B cell (primary cell): ENCODE measurements around the gene CEP120. TPM values are rescaled to one million over a fixed set of nuclear protein-coding genes. Genes with fewer than 3 reads are reported as not detected.

Experiments used
- ATAC-seq: fragments of 200-7000 bp; cut with Tn5 transposase; one replicate; pipeline ENCODE4 v1.10.0; 2021; ENCODE audit warnings: low read depth, mild to moderate bottlenecking, moderate number of reproducible peaks, moderate library complexity
- CTCF ChIA-PET: fragments of 350-600 bp; sonication (Branson Sonifier 250); formaldehyde crosslinking; loops from one replicate; lab custom pipeline; 2021; ENCODE audit warnings: antibody characterized with exemption, inconsistent platforms; lab: Charles Lee
- POLR2A ChIA-PET: fragments of 350-600 bp; sonication (Branson Sonifier 250); formaldehyde crosslinking; loops from one replicate; lab custom pipeline; 2021; ENCODE audit warnings: antibody characterized with exemption; lab: Charles Lee
- DNase-seq: peaks from one replicate; pipeline ENCODE4 v3.0.0; 2013
- H2AFZ ChIP-seq: 2 replicates; pipeline ENCODE4 v1.6.1; 2012; ENCODE audit warnings: mild to moderate bottlenecking, low read depth, low read length; ENCODE audit not compliant: insufficient read depth, poor library complexity, severe bottlenecking
- H3K27ac ChIP-seq, 2 donors: 1 replicate in 1 of 2; 2 replicates in 1 of 2; pipeline ENCODE4 v1.5.1; 2012 to 2013; ENCODE audit warnings: low read length in 2 of 2, mild to moderate bottlenecking in 2 of 2, moderate library complexity in 1 of 2
- H3K27me3 ChIP-seq, 4 experiments: fragments of 200-600 bp in 1 of 4; sonication (generic) in 1 of 4; replicated peaks in 1 of 4; 1 replicate in 2 of 4; 2 replicates in 2 of 4; pipeline versions ENCODE4 v1.6.1 to v1.7.0; 2013 to 2016; ENCODE audit warnings: low read length in 3 of 4, mild to moderate bottlenecking in 2 of 4, mixed read lengths in 1 of 4, moderate library complexity in 1 of 4; ENCODE audit not compliant: insufficient read depth in 4 of 4, control insufficient read depth in 3 of 4; ENCODE audit errors: control extremely low read depth in 1 of 4
- H3K36me3 ChIP-seq, 2 experiments: replicated peaks in 1 of 2; 1 replicate in 1 of 2; 2 replicates in 1 of 2; pipeline versions ENCODE4 v1.6.1 to v1.7.1; 2013; ENCODE audit warnings: low read length in 1 of 2; ENCODE audit not compliant: insufficient read depth in 2 of 2, control insufficient read depth in 1 of 2; ENCODE audit errors: control extremely low read depth in 1 of 2, extremely low read depth in 1 of 2
- H3K4me1 ChIP-seq, 2 donors: fragments of 200-600 bp in 1 of 2; sonication (generic) in 1 of 2; 1 replicate in 1 of 2; 2 replicates in 1 of 2; pipeline versions ENCODE4 v1.5.1 to v1.6.1; 2013 to 2017; ENCODE audit warnings: low read length in 2 of 2; ENCODE audit not compliant: control insufficient read depth in 2 of 2, insufficient read depth in 2 of 2
- H3K4me2 ChIP-seq: replicated peaks from 2 replicates; pipeline ENCODE3; 2012; ENCODE audit warnings: mild to moderate bottlenecking, low read depth, low read length; ENCODE audit not compliant: poor library complexity, severe bottlenecking
- H3K4me3 ChIP-seq, 5 experiments: fragments of 200-600 bp in 1 of 5; sonication (generic) in 1 of 5; 1 replicate in 3 of 5; 2 replicates in 2 of 5; pipeline versions ENCODE4 v1.5.1 to v1.7.0; 2011 to 2016; ENCODE audit warnings: low read length in 4 of 5, mild to moderate bottlenecking in 4 of 5, low read depth in 2 of 5, control low read depth in 1 of 5, moderate library complexity in 1 of 5; ENCODE audit not compliant: insufficient read depth in 1 of 5; ENCODE audit errors: control extremely low read depth in 1 of 5, extremely low read depth in 1 of 5
- H3K79me2 ChIP-seq: fragments of 200-600 bp; sonication (generic); one replicate; pipeline ENCODE4 v1.6.0; 2016; ENCODE audit warnings: low read length; ENCODE audit not compliant: control insufficient read depth, insufficient read depth
- H3K9ac ChIP-seq: fragments of 200-600 bp; sonication (generic); 2 replicates; pipeline ENCODE4 v1.6.1; 2017; ENCODE audit warnings: mild to moderate bottlenecking, low read length, moderate library complexity
- H3K9me3 ChIP-seq, 3 donors: one replicate each; pipeline versions ENCODE4 v1.6.1 to v1.7.1; 2013; ENCODE audit warnings: low read length in 2 of 3; ENCODE audit not compliant: control insufficient read depth in 2 of 3, insufficient read depth in 1 of 3; ENCODE audit errors: control extremely low read depth in 1 of 3
- H4K20me1 ChIP-seq: 2 replicates; pipeline ENCODE4 v1.6.0; 2012; ENCODE audit warnings: mild to moderate bottlenecking, low read length; ENCODE audit not compliant: insufficient read depth, control insufficient read depth, poor library complexity, severe bottlenecking
- H3K27ac Mint-ChIP-seq: one replicate; pipeline ENCODE4 v1.8.0; 2021; ENCODE audit warnings: mixed read lengths
- H3K27me3 Mint-ChIP-seq: one replicate; pipeline ENCODE4 v1.8.0; 2021; ENCODE audit warnings: mixed read lengths
- H3K4me1 Mint-ChIP-seq: one replicate; pipeline ENCODE4 v1.8.0; 2021; ENCODE audit warnings: mixed read lengths
- H3K4me3 Mint-ChIP-seq: one replicate; pipeline ENCODE4 v1.8.0; 2021; ENCODE audit warnings: mixed read lengths
- H3K9me3 Mint-ChIP-seq: one replicate; pipeline ENCODE4 v1.8.0; 2022; ENCODE audit warnings: mixed read lengths; ENCODE audit not compliant: insufficient read depth
- EZH2 ChIP-seq: IDR thresholded peaks from 2 replicates; pipeline ENCODE4 v1.6.1; 2012; ENCODE audit warnings: borderline replicate concordance, low read depth, mild to moderate bottlenecking, moderate library complexity, low read length; ENCODE audit not compliant: insufficient read depth, poor library complexity, severe bottlenecking
- WGBS: methylation state at CpG from one replicate; pipeline ENCODE4 v1.1.5; 2013; ENCODE audit warnings: missing lambda C conversion rate; ENCODE audit not compliant: insufficient coverage; 5-methylcytosine and 5-hydroxymethylcytosine counted together
- intact Hi-C: fragments of 100-400 bp; cut with micrococcal nuclease; formaldehyde crosslinking; loops from one replicate; pipeline ENCODE4 v1.10.0; 2022
- polyA plus RNA-seq: library from polyadenylated mRNA; depleted of rRNA; stranded (reverse); fragments of >200 nt; gene quantifications from 2 replicates; pipeline ENCODE4 v1.2.3, GENCODE V29; 2012
- total RNA-seq, 2 donors: library from RNA; stranded (reverse); fragments of 120-200 nt in 1 of 2; gene quantifications; 1 replicate in 1 of 2; 2 replicates in 1 of 2; pipeline versions ENCODE4 v1.2.3 to v1.2.4, GENCODE V29; 2013 to 2022
- TF ChIP-seq, protein P1 (sequence below): fragments of 200-600 bp; IDR thresholded peaks from one replicate; pipeline ENCODE4 v1.8.0; 2022; ENCODE audit warnings: antibody characterized with exemption, mild to moderate bottlenecking

The CEP120 gene
- total and polyA plus RNA-seq, 2 donors (not counting 1 experiment from before 2014, with no cell fraction given): 15.7 to 89.7 TPM

- ChIA-PET POLR2A (no interaction called here), CTCF (interaction anchor here (0.8 kb wide), 1 partner anchor 782 kb away, joined by 3 read pairs; no protein-coding TSS in a partner anchor)
- H3K27me3 Mint-ChIP-seq: peaks cover 34% of the 10 kb centered on the region
- H3K9me3 Mint-ChIP-seq: no peaks in the 10 kb centered on the region
- no peaks in the 10 kb centered on the region for H3K79me2 ChIP-seq
- H3K4me1 ChIP-seq: no peaks in the 10 kb centered on the region
- intact Hi-C loops: no loop called here
- ATAC-seq (no peak), DNase-seq (no peak)
- 100% methylated on average over 1 of the region's 1 CpG for WGBS
- TF ChIP-seq, protein P1, sequence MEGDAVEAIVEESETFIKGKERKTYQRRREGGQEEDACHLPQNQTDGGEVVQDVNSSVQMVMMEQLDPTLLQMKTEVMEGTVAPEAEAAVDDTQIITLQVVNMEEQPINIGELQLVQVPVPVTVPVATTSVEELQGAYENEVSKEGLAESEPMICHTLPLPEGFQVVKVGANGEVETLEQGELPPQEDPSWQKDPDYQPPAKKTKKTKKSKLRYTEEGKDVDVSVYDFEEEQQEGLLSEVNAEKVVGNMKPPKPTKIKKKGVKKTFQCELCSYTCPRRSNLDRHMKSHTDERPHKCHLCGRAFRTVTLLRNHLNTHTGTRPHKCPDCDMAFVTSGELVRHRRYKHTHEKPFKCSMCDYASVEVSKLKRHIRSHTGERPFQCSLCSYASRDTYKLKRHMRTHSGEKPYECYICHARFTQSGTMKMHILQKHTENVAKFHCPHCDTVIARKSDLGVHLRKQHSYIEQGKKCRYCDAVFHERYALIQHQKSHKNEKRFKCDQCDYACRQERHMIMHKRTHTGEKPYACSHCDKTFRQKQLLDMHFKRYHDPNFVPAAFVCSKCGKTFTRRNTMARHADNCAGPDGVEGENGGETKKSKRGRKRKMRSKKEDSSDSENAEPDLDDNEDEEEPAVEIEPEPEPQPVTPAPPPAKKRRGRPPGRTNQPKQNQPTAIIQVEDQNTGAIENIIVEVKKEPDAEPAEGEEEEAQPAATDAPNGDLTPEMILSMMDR: no peak
- TF ChIP-seq EZH2: no peak
- no peak overlapping the region for H3K4me3 Mint-ChIP-seq
- H3K36me3 ChIP-seq: no peaks in the 10 kb centered on the region
- no peak overlapping the region for H3K27ac ChIP-seq
- peaks cover 0 to 4% (median 0%) of the 10 kb centered on the region in 3 donors for H3K9me3 ChIP-seq
- no peak overlapping the region for H3K9ac ChIP-seq
- H3K4me1 Mint-ChIP-seq: no peaks in the 10 kb centered on the region
- H2AFZ ChIP-seq: no peak overlapping the region
- no peak overlapping the region for H3K4me2 ChIP-seq
- H4K20me1 ChIP-seq: no peaks in the 10 kb centered on the region
- peaks cover 0 to 2% (median 0%) of the 10 kb centered on the region in 4 experiments for H3K27me3 ChIP-seq
- no peak overlapping the region for H3K4me3 ChIP-seq
- no peak overlapping the region for H3K27ac Mint-ChIP-seq
These were observed 125.3 kb downstream of the CEP120 start for GRCh38 chr5:123297866-123298265.

DNA sequence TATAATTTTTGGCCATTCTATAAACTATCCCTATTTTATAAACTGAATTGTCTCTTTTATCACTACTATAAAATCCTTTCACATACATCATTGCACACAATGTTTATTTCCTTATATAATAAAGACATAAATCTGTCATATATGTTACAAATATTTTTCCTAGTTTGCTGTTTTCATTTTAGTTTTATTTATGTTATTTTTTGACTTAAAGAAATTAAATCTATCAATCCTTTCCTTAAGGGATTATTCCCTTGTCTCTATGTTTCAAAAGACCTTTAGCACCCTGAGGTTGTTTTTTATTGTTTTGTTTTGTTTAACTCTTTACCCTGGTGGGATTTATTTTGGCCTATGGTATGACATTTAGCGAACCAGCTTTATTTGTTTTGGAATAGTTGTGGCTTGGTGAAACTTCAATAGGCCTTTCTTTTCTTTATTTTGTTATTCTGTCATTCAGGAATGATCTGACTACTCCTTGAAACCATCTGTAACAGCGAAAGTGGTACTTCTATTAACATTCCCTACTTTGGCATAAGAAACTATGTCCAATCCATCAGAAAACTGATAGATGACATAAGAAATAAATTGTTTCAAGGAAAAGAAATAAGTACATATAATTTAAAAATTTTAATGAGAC lies 125.9 kb downstream of the CEP120 start:
- ATAC-seq (no peak), DNase-seq (no peak)
- no peak overlapping the region for H3K27ac Mint-ChIP-seq
- peaks cover 34% of the 10 kb centered on the region for H3K27me3 Mint-ChIP-seq
- WGBS: no CpG with 5 or more reads among the region's 2 CpGs
- Histone ChIP-seq H3K79me2 (no peaks in the 10 kb centered on the region), H4K20me1 (no peaks in the 10 kb centered on the region), H3K27me3 (peaks cover 0 to 2% (median 0%) of the 10 kb centered on the region in 4 experiments), H3K4me3 (no peak overlapping the region), H3K9me3 (peaks cover 0 to 4% (median 0%) of the 10 kb centered on the region in 3 donors), H3K27ac (no peak overlapping the region), H3K4me1 (no peaks in the 10 kb centered on the region), H3K36me3 (no peaks in the 10 kb centered on the region), H3K9ac (no peak overlapping the region), H3K4me2 (no peak overlapping the region), H2AFZ (no peak overlapping the region)
- H3K4me3 Mint-ChIP-seq: no peak overlapping the region
- intact Hi-C loops: no loop called here
- POLR2A ChIA-PET: no interaction called here
- no peaks in the 10 kb centered on the region for H3K9me3 Mint-ChIP-seq
- TF ChIP-seq, protein P1: no peak
- no peak for TF ChIP-seq EZH2
- H3K4me1 Mint-ChIP-seq: no peaks in the 10 kb centered on the region
- CTCF ChIA-PET: interaction anchor here (0.8 kb wide), 1 partner anchor 781 kb away, joined by 3 read pairs; no protein-coding TSS in a partner anchor
